HepG2 (cell line): ENCODE measurements around the gene STIM2. TPM values are rescaled to one million over a fixed set of nuclear protein-coding genes. Genes with fewer than 3 reads are reported as not detected.

Experiments used
- ATAC-seq: fragments of 200-7000 bp; cut with Tn5 transposase; 3 replicates; pipeline ENCODE4 v1.9.1; 2020; ENCODE audit warnings: mild to moderate bottlenecking, moderate library complexity
- BruUV-seq: library from RNA; stranded (reverse); fragments of 400-500 nt; replicated peaks from 2 replicates; lab custom pipeline; 2021; lab: Mats Ljungman, UMichigan
- CTCF ChIA-PET: fragments of 300-600 bp; formaldehyde crosslinking; extraction: SDS; loops from one replicate; lab custom pipeline; 2021; ENCODE audit warnings: low total read pairs, inconsistent platforms, low intra/inter-chr PET ratio; lab: Yijun Ruan, JAX
- POLR2A ChIA-PET: fragments of 350-600 bp; sonication (Branson Sonifier 250); formaldehyde crosslinking; loops from one replicate; lab custom pipeline; 2020; ENCODE audit warnings: antibody characterized with exemption, inconsistent platforms; lab: Yijun Ruan, JAX
- DNase-seq: peaks from one replicate; pipeline ENCODE4 v3.0.0-alpha.2; 2015; ENCODE audit warnings: low spot score
- FAIRE-seq: peaks from 3 replicates; lab custom pipeline; 2011; peaks lifted over from hg19 to GRCh38; lab: Jason Lieb, UNC
- H2AFZ ChIP-seq: one replicate; pipeline ENCODE4 v1.6.1; 2011; ENCODE audit warnings: low read length, inconsistent platforms
- H3K27ac ChIP-seq: fragments of 300-600 bp; 3 replicates; pipeline ENCODE4 v1.8.0; 2011; ENCODE audit warnings: mixed run types, mild to moderate bottlenecking, mixed read lengths, low read length, inconsistent platforms; ENCODE audit not compliant: insufficient read depth; ENCODE audit errors: extremely low read length
- H3K27me3 ChIP-seq, 2 experiments: fragments of 200-600 bp in 1 of 2; 2 replicates in 1 of 2; 3 replicates in 1 of 2; pipeline versions ENCODE4 v1.6.0 to v1.8.0; 2011; ENCODE audit warnings: low read length in 2 of 2, mild to moderate bottlenecking in 2 of 2, moderate library complexity in 2 of 2, inconsistent platforms in 1 of 2; ENCODE audit not compliant: insufficient read depth in 2 of 2, control insufficient read depth in 1 of 2
- H3K36me3 ChIP-seq, 2 experiments: fragments of 200-600 bp in 1 of 2; replicated peaks in 1 of 2; 2 replicates in 1 of 2; 3 replicates in 1 of 2; pipeline versions ENCODE4 v1.5.1 to v1.8.0; 2011; ENCODE audit warnings: low read length in 2 of 2, inconsistent platforms in 1 of 2; ENCODE audit not compliant: insufficient read depth in 2 of 2, control insufficient read depth in 1 of 2
- H3K4me1 ChIP-seq: 2 replicates; pipeline ENCODE4 v1.5.1; 2012; ENCODE audit warnings: low read length, inconsistent platforms; ENCODE audit not compliant: insufficient read depth
- H3K4me2 ChIP-seq: 2 replicates; pipeline ENCODE4 v1.6.0; 2011; ENCODE audit warnings: low read depth, low read length, inconsistent platforms
- H3K4me3 ChIP-seq, 3 experiments: fragments of 200-600 bp in 1 of 3; sonication (generic), shearing (Covaris generic) in 1 of 3; replicated peaks in 1 of 3; 2 replicates each; pipeline ENCODE4 v1.5.1; 2011 to 2016; ENCODE audit warnings: low read length in 3 of 3, inconsistent platforms in 2 of 3, low read depth in 2 of 3, mild to moderate bottlenecking in 2 of 3, control low read depth in 1 of 3, mixed read lengths in 1 of 3; ENCODE audit not compliant: insufficient read depth in 1 of 3
- H3K79me2 ChIP-seq: one replicate; pipeline ENCODE4 v1.6.1; 2011; ENCODE audit warnings: low read length, inconsistent platforms; ENCODE audit not compliant: insufficient read depth
- H3K9ac ChIP-seq: 2 replicates; pipeline ENCODE4 v1.6.0; 2011; ENCODE audit warnings: mild to moderate bottlenecking, low read depth, low read length, inconsistent platforms; ENCODE audit not compliant: insufficient read depth
- H3K9me3 ChIP-seq: 2 replicates; pipeline ENCODE4 v1.5.1; 2012; ENCODE audit warnings: mild to moderate bottlenecking, low read length
- H4K20me1 ChIP-seq: 2 replicates; pipeline ENCODE4 v1.6.0; 2011; ENCODE audit warnings: inconsistent platforms, mild to moderate bottlenecking, low read length, moderate library complexity; ENCODE audit not compliant: insufficient read depth
- GFI1 ChIP-seq: sonication (generic); formaldehyde crosslinking; IDR thresholded peaks from 2 replicates; pipeline ENCODE4 v1.5.0; 2020; ENCODE audit warnings: missing genetic modification reagents, mild to moderate bottlenecking, borderline replicate concordance
- KDM5A ChIP-seq: fragments of 200-600 bp; sonication (generic); IDR thresholded peaks from 2 replicates; pipeline ENCODE4 v1.7.0; 2018; ENCODE audit warnings: antibody characterized with exemption, mild to moderate bottlenecking, low read length, borderline replicate concordance
- KMT2B ChIP-seq: IDR thresholded peaks from 2 replicates; pipeline ENCODE4 v1.6.1; 2016; ENCODE audit warnings: missing genetic modification reagents, missing compliant biosample characterization
- MED1 ChIP-seq: sonication (generic); formaldehyde crosslinking; IDR thresholded peaks from 2 replicates; pipeline ENCODE4 v1.4.0; 2020; ENCODE audit warnings: missing genetic modification reagents
- MYNN ChIP-seq: sonication (generic); formaldehyde crosslinking; IDR thresholded peaks from 2 replicates; pipeline ENCODE4 v1.4.0; 2020; ENCODE audit warnings: mild to moderate bottlenecking, low read depth, missing genetic modification reagents
- SAP130 ChIP-seq: IDR thresholded peaks from 2 replicates; pipeline ENCODE4 v1.6.1; 2016; ENCODE audit warnings: low read depth
- SIN3A ChIP-seq: IDR thresholded peaks from 2 replicates; pipeline ENCODE4 v1.6.1; 2011; ENCODE audit warnings: low read depth, mild to moderate bottlenecking, control low read depth, low read length, borderline replicate concordance
- SNAPC2 ChIP-seq: sonication (generic); formaldehyde crosslinking; IDR thresholded peaks from 2 replicates; pipeline ENCODE4 v1.8.1; 2022; ENCODE audit warnings: mild to moderate bottlenecking, missing genetic modification reagents
- SP4 ChIP-seq: sonication (generic); formaldehyde crosslinking; IDR thresholded peaks from 2 replicates; pipeline ENCODE4 v1.8.1; 2023; ENCODE audit warnings: mild to moderate bottlenecking, missing genetic modification reagents
- TAF1 ChIP-seq: sonication (generic); formaldehyde crosslinking; IDR thresholded peaks from 2 replicates; pipeline ENCODE4 v1.4.0; 2020; ENCODE audit warnings: missing genetic modification reagents
- UBTF ChIP-seq: sonication (generic); formaldehyde crosslinking; IDR thresholded peaks from 2 replicates; pipeline ENCODE4 v1.4.0; 2020; ENCODE audit warnings: mild to moderate bottlenecking, missing genetic modification reagents
- ZBTB7B ChIP-seq: sonication (generic); formaldehyde crosslinking; IDR thresholded peaks from 2 replicates; pipeline ENCODE4 v1.4.0; 2020; ENCODE audit warnings: missing genetic modification reagents
- ZNF264 ChIP-seq: sonication (generic); formaldehyde crosslinking; IDR thresholded peaks from 2 replicates; pipeline ENCODE4 v1.4.0; 2020; ENCODE audit warnings: missing genetic modification reagents
- ZNF281 ChIP-seq: sonication (generic); formaldehyde crosslinking; IDR thresholded peaks from 2 replicates; pipeline ENCODE4 v1.4.0; 2020; ENCODE audit warnings: missing genetic modification reagents, borderline replicate concordance
- ZNF292 ChIP-seq: sonication (generic); formaldehyde crosslinking; IDR thresholded peaks from 2 replicates; pipeline ENCODE4 v1.8.1; 2022; ENCODE audit warnings: mild to moderate bottlenecking, low read depth, missing genetic modification reagents, borderline replicate concordance
- ZNF501 ChIP-seq: sonication (generic); formaldehyde crosslinking; IDR thresholded peaks from 2 replicates; pipeline ENCODE4 v1.5.1; 2020; ENCODE audit warnings: mild to moderate bottlenecking, moderate library complexity, missing genetic modification reagents
- ZNF83 ChIP-seq: sonication (generic); formaldehyde crosslinking; IDR thresholded peaks from 2 replicates; pipeline ENCODE4 v1.4.0; 2020; ENCODE audit warnings: missing genetic modification reagents, mild to moderate bottlenecking, borderline replicate concordance
- WGBS: methylation state at CpG from one replicate; pipeline ENCODE4 v1.1.6; 2017; ENCODE audit warnings: low lambda C conversion rate; 5-methylcytosine and 5-hydroxymethylcytosine counted together
- in situ Hi-C: cut with HindIII; loops from 2 replicates; pipeline ENCODE4 v1.10.0; 2017; ENCODE audit warnings: low pct_unique_long_range_greater_than_20kb; ENCODE audit not compliant: extremely low pct_ligation_motif_present
- intact Hi-C: fragments of 100-400 bp; cut with micrococcal nuclease; formaldehyde crosslinking; loops from one replicate; pipeline ENCODE4 v1.10.0; 2022; ENCODE audit not compliant: unreplicated experiment
- polyA plus RNA-seq, 8 experiments: library from polyadenylated mRNA; depleted of rRNA in 3 of 8; stranded (reverse) in 7 of 8; unstranded in 1 of 8; fragments of >200 nt; fragmentation: Illumina TruSeq in 4 of 8; extraction: Trizol in 4 of 8; gene quantifications; 2 replicates each; pipeline versions ENCODE4 v1.2.1 to v1.2.3, GENCODE V29; 2011 to 2016; ENCODE audit warnings: low read depth in 4 of 8, missing spikeins in 1 of 8, mixed read lengths in 1 of 8; ENCODE audit not compliant: insufficient read depth in 1 of 8
- total RNA-seq, 5 experiments: library from RNA; depleted of rRNA; stranded (reverse); fragments of >200 nt; fragmentation: Illumina TruSeq; extraction: Trizol; gene quantifications; 2 replicates each; pipeline ENCODE4 v1.2.3, GENCODE V29; 2016; ENCODE audit warnings: low read depth in 1 of 5
- TF ChIP-seq, protein P1 (sequence below): sonication (generic); formaldehyde crosslinking; IDR thresholded peaks from 2 replicates; pipeline ENCODE4 v1.4.0; 2020; ENCODE audit warnings: missing genetic modification reagents, low read depth, mild to moderate bottlenecking, borderline replicate concordance

Gene STIM2
- total and polyA plus RNA-seq, 2 of the 13 experiments (the other 11 are each of a cell fraction or from before 2014, with no cell fraction given) = 19.3 to 19.4 TPM

GRCh38 chr4:26861434-26862186 lies 969 bp downstream of the STIM2 start:
- Histone ChIP-seq H3K4me1 (peaks cover 52% of the 10 kb centered on the region), H4K20me1 (no peaks in the 10 kb centered on the region; the same call in 1 of the 2 replicates), H3K4me2 (peak overlapping the region; percentile 73), H3K4me3 (peak overlapping the region; percentile 80 to 91 (median 89)), H3K36me3 (no peaks in the 10 kb centered on the region), H3K27ac (peak overlapping the region; percentile 78), H3K9ac (peak overlapping the region; percentile 66), H3K79me2 (peaks cover 47% of the 10 kb centered on the region), H2AFZ (no peak overlapping the region), H3K9me3 (no peaks in the 10 kb centered on the region), H3K27me3 (no peaks in the 10 kb centered on the region; a peak in 1 of 5 replicates)
- CTCF ChIA-PET = no interaction called here
- FAIRE-seq (no peak), DNase-seq (peak; percentile 44), ATAC-seq (peak; percentile 50)
- intact Hi-C loops (no loop called here), in situ Hi-C loops (no loop called here)
- POLR2A ChIA-PET = interaction anchor here (0.9 to 2.7 kb wide), 2 partner anchors 40 to 138 kb away, joined by 3 to 11 read pairs; no protein-coding TSS in a partner anchor
- TSS peak; percentile 43 for BruUV-seq
- WGBS = 0% methylated on average over 17 of the region's 36 CpGs
- TF ChIP-seq MED1 (CRISPR knock-in tag) = 0 out of 2 replicates have a peak, but pooled peaks have one; percentile 26
- peak; percentile 44; the same call in 1 of the 2 replicates for TF ChIP-seq KDM5A
- no peak for TF ChIP-seq ZNF281 (CRISPR knock-in tag)
- TF ChIP-seq ZNF264 = peak; percentile 35; the same call in 1 of the 2 replicates
- no peak for TF ChIP-seq ZNF83 (CRISPR knock-in tag)
- 0 out of 2 replicates have a peak, but pooled peaks have one; percentile 27 for TF ChIP-seq ZBTB7B (CRISPR knock-in tag)
- peak; percentile 47; the same call in 1 of the 2 replicates for TF ChIP-seq SP4
- no peak for TF ChIP-seq SNAPC2 (CRISPR knock-in tag)
- peak; percentile 81 for TF ChIP-seq KMT2B (CRISPR knock-in tag)
- TF ChIP-seq ZNF501 (CRISPR knock-in tag) = peak; percentile 25; the same call in 1 of the 2 replicates
- 0 out of 2 replicates have a peak, but pooled peaks have one; percentile 39 for TF ChIP-seq GFI1 (CRISPR knock-in tag)
- TF ChIP-seq SAP130 (CRISPR knock-in tag) = peak; percentile 33; the same call in 1 of the 2 replicates
- peak; percentile 42; the same call in 1 of the 2 replicates for TF ChIP-seq TAF1 (CRISPR knock-in tag)
- TF ChIP-seq MYNN (CRISPR knock-in tag) = no peak
- peak; percentile 80 for TF ChIP-seq UBTF (CRISPR knock-in tag)
- TF ChIP-seq, protein P1, sequence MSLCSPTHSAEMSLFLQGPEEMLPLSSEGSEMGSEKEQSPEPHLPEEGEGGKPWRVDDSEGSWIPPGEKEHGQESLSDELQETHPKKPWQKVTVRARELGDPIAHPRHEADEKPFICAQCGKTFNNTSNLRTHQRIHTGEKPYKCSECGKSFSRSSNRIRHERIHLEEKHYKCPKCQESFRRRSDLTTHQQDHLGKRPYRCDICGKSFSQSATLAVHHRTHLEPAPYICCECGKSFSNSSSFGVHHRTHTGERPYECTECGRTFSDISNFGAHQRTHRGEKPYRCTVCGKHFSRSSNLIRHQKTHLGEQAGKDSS = 0 out of 2 replicates have a peak, but pooled peaks have one; percentile 62
- TF ChIP-seq ZNF292 (CRISPR knock-in tag) = peak; percentile 87; the same call in 1 of the 2 replicates
- TF ChIP-seq SIN3A = peak; percentile 54; the same call in 1 of the 2 replicates
